ENCODE data around the gene ABCC10.

DNA sequence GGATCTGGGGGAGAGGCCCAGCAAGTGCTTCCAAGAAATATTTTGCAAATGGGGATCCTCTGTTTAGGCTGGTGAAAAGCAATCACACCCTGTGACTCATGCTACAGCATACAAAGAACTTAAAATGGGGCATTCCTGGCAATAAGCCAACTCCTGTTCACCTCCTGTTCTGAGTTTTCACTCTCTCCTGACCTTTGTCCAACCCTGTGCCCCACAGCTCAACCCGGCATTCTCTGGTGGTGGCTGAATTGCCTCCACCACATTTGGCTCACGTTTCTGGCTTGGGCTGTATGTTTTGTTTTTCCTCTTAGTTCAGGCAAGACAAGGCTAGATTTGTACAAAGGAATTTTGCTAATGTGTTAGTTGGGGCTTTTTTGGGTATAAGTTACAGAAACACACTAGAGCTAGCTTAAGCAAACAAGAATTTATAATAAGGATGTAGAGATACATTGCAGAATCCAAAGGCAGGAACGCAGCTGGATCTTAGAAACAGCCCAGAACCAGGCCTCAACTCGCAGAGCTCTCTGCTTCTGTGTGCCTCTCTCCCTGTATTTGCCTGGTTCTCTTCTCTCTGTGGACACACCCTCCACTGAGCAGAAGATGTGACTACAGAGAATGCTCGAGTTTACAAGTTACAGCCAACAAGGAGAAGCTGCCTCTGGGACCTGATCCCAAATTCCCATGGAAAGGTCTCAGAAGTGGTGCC lies 9.4 kb downstream of the ABCC10 start:
- TF ChIP-seq, protein P1, sequence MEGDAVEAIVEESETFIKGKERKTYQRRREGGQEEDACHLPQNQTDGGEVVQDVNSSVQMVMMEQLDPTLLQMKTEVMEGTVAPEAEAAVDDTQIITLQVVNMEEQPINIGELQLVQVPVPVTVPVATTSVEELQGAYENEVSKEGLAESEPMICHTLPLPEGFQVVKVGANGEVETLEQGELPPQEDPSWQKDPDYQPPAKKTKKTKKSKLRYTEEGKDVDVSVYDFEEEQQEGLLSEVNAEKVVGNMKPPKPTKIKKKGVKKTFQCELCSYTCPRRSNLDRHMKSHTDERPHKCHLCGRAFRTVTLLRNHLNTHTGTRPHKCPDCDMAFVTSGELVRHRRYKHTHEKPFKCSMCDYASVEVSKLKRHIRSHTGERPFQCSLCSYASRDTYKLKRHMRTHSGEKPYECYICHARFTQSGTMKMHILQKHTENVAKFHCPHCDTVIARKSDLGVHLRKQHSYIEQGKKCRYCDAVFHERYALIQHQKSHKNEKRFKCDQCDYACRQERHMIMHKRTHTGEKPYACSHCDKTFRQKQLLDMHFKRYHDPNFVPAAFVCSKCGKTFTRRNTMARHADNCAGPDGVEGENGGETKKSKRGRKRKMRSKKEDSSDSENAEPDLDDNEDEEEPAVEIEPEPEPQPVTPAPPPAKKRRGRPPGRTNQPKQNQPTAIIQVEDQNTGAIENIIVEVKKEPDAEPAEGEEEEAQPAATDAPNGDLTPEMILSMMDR (IDR thresholded peaks at IDR 0.05): no peak
- TF ChIP-seq POLR2A (IDR thresholded peaks at IDR 0.05): no peak
